Measurements from ENCODE around the gene NOX1.

NOX1 gene

DNA sequence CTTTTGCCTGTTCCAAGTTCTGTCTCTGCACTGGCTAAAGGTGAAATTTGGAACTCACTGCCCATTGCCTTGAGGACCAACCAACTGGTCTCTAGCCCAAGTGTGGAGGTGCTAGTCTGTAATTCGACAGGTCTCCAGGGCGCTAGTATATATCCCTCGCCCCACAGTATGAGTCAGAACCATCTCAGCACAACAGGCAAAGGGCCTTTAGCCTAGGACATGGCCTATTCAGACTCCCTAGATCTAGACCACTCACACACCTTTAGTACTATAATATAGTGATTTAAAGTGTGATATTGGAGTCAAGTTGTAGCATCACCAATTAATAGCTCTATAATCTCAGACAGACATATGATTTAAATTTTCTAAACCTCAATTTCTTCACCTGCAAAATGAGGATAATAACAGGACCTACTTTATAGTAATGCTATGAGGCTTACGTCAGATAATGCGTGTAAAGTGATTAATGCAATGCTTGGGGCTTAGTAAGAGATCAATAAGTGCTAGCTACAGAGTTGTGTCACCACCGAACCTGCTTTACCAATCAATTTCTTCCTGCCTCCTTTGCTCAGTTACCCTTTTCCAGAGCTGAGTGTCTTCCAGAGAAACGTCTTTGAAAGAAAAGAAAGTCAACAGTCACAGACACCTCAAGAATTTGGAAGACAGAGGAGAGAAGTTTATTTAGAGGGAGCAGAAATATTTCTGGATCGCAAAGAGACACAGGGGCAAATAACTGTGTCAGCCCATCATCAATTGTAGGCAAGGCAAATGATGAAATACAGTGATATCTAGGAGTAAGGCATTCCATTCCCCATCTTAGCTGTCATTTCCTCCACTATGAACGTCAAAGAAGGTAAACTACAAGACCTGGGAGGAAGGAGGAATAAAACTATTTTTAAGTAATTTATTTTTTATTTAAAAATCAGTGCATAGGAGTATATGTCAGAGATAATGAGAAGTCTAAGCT, 2.3 kb downstream of the NOX1 start:
- Histone ChIP-seq H3K27ac (ENCODE audit: poor library complexity, severe bottlenecking) (no peak overlapping the region), H3K27me3 (ENCODE audit: insufficient read depth, poor library complexity, severe bottlenecking) (no peaks in the 10 kb centered on the region), H3K4me3 (ENCODE audit: severe bottlenecking) (no peak overlapping the region), H3K4me1 (ENCODE audit: insufficient read depth, poor library complexity, severe bottlenecking) (no peaks in the 10 kb centered on the region), H3K36me3 (ENCODE audit: low read depth) (no peaks in the 10 kb centered on the region), H3K9me3 (ENCODE audit: severe bottlenecking) (no peaks in the 10 kb centered on the region)
- DNase-seq (ENCODE audit: low spot score) (no peak), ATAC-seq (ENCODE audit: low read depth) (no peak)
- TF ChIP-seq, protein P1, sequence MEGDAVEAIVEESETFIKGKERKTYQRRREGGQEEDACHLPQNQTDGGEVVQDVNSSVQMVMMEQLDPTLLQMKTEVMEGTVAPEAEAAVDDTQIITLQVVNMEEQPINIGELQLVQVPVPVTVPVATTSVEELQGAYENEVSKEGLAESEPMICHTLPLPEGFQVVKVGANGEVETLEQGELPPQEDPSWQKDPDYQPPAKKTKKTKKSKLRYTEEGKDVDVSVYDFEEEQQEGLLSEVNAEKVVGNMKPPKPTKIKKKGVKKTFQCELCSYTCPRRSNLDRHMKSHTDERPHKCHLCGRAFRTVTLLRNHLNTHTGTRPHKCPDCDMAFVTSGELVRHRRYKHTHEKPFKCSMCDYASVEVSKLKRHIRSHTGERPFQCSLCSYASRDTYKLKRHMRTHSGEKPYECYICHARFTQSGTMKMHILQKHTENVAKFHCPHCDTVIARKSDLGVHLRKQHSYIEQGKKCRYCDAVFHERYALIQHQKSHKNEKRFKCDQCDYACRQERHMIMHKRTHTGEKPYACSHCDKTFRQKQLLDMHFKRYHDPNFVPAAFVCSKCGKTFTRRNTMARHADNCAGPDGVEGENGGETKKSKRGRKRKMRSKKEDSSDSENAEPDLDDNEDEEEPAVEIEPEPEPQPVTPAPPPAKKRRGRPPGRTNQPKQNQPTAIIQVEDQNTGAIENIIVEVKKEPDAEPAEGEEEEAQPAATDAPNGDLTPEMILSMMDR (IDR thresholded peaks at IDR 0.05; ENCODE audit: poor library complexity, severe bottlenecking), result no peak

DNA sequence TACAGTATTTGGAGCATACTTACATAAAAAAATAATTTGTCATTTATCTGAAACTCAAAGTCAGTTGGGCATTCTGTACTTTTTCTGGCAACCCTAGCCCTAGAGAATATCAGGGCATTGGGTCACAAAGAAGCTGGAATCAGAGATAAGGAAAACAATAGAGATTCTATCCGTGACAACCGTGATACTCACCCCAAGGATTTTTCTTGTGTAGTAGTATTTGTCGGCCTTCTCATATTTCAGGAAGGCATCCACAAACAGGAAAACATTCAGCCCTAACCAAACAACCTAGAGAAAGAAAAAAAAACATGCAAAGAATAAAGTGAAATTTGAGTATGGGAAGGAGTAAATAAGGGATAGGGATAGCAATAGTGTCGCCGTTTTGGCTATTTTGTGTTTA, 3.6 kb downstream of the NOX1 start:
- TF ChIP-seq, protein P1 (IDR thresholded peaks at IDR 0.05; ENCODE audit: poor library complexity, severe bottlenecking), result no peak
- ATAC-seq (ENCODE audit: low read depth), result no peak

DNA sequence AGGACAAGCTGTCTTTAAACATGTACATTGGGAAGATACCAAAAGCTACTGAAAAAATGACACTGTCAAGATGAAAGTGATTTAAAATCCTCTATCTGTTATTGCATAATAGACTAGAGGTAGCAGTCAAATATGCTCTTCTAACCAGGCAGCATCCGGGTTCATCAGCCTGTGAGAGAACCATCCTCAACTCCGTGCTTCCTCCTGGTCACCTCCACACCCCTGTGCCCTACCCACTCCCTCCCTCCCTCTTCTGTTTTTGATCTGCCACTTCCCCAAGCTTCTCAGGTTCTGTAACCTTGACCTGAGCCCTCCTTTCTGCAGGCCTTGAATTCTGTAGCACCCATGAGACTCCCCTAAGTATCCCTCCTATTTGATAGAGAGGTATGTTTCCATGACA, 5.9 kb downstream of the NOX1 start:
- H3K9me3 ChIP-seq (ENCODE audit: severe bottlenecking), result no peaks in the 10 kb centered on the region
- H3K27me3 ChIP-seq (ENCODE audit: insufficient read depth, poor library complexity, severe bottlenecking), result no peaks in the 10 kb centered on the region
- DNase-seq (ENCODE audit: low spot score) (no peak), ATAC-seq (ENCODE audit: low read depth) (no peak)
- TF ChIP-seq, protein P1 (IDR thresholded peaks at IDR 0.05; ENCODE audit: poor library complexity, severe bottlenecking), result no peak
- no peaks in the 10 kb centered on the region for H3K36me3 ChIP-seq (ENCODE audit: low read depth)
- no peaks in the 10 kb centered on the region for H3K4me1 ChIP-seq (ENCODE audit: insufficient read depth, poor library complexity, severe bottlenecking)
- no peak overlapping the region for H3K4me3 ChIP-seq (ENCODE audit: severe bottlenecking)
- no peak overlapping the region for H3K27ac ChIP-seq (ENCODE audit: poor library complexity, severe bottlenecking)

More for the DNA sequence above, 3.6 kb downstream of the NOX1 start:
- Histone ChIP-seq H3K4me1 (ENCODE audit: insufficient read depth, poor library complexity, severe bottlenecking) (no peaks in the 10 kb centered on the region), H3K9me3 (ENCODE audit: severe bottlenecking) (no peaks in the 10 kb centered on the region), H3K27me3 (ENCODE audit: insufficient read depth, poor library complexity, severe bottlenecking) (no peaks in the 10 kb centered on the region), H3K36me3 (ENCODE audit: low read depth) (no peaks in the 10 kb centered on the region), H3K27ac (ENCODE audit: poor library complexity, severe bottlenecking) (no peak overlapping the region), H3K4me3 (ENCODE audit: severe bottlenecking) (no peak overlapping the region)
- DNase-seq (ENCODE audit: low spot score), result no peak

DNA sequence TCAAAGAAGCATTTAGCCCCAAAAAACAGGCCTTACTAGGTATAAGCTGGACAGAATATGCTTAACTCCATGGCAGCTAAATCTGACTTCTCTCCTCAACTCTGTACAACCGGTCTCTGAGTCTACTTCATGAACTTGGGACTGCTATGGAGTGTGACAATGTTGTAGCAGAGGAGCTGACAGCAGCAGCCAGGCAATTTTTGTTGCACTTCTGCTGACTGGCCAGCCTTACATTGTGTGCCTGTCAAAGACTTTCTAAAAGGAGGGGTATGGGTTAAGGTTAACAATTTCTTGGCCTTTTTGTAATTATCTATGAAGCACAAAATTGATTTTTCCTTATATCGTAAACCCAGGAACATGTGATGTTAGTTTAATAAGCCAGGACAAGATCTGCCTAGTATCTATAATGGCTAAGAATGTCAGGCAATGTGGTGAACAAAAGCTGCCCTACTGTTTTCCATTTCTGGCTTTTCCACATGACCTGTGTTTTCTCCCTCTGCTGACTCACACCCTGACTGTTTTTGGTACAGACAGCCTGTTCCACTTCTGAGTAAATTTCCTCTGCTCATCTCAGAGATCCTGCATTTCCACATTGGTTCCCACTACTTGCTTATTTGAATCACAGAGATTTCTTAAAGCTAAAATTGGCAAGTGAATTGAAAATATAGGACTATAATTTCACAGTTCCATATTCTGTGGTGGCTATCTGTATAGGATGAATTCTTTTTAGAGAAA, 9.3 kb downstream of the NOX1 start:
- TF ChIP-seq, protein P1 (IDR thresholded peaks at IDR 0.05; ENCODE audit: poor library complexity, severe bottlenecking), result no peak
- Histone ChIP-seq H3K9me3 (ENCODE audit: severe bottlenecking) (no peaks in the 10 kb centered on the region), H3K27me3 (ENCODE audit: insufficient read depth, poor library complexity, severe bottlenecking) (no peaks in the 10 kb centered on the region), H3K36me3 (ENCODE audit: low read depth) (no peaks in the 10 kb centered on the region), H3K27ac (ENCODE audit: poor library complexity, severe bottlenecking) (no peak overlapping the region), H3K4me1 (ENCODE audit: insufficient read depth, poor library complexity, severe bottlenecking) (no peaks in the 10 kb centered on the region), H3K4me3 (ENCODE audit: severe bottlenecking) (no peak overlapping the region)
- ATAC-seq (ENCODE audit: low read depth) (no peak), DNase-seq (ENCODE audit: low spot score) (no peak)
